NCI-H510A (cell line): ENCODE measurements around the gene LOXHD1.

Experiments used
- DNase-seq: peaks from one replicate; lab custom pipeline; 2025; lab: John Stamatoyannopoulos, UW

Gene LOXHD1

GRCh38 chr18:46547520-46547919 is 109.5 kb downstream of the LOXHD1 start:
- DNase-seq: no peak

- DNase-seq: no peak
Measured at GRCh38 chr18:46546111-46546640, 110.8 kb downstream of the LOXHD1 start.

GRCh38 chr18:46542545-46542944 is 114.5 kb downstream of the LOXHD1 start:
- no peak for DNase-seq

GRCh38 chr18:46541626-46542189 is 115.3 kb downstream of the LOXHD1 start:
- no peak for DNase-seq

- no peak for DNase-seq
Measured at GRCh38 chr18:46538376-46538775, 118.6 kb downstream of the LOXHD1 start.

GRCh38 chr18:46536215-46536874 is 120.7 kb downstream of the LOXHD1 start:
- DNase-seq: no peak

GRCh38 chr18:46531482-46531881 is 125.5 kb downstream of the LOXHD1 start:
- no peak for DNase-seq

GRCh38 chr18:46528037-46528436 is 129.0 kb downstream of the LOXHD1 start:
- DNase-seq: no peak

GRCh38 chr18:46519870-46520269 is 137.2 kb downstream of the LOXHD1 start:
- no peak for DNase-seq

GRCh38 chr18:46518438-46518837 is 138.6 kb downstream of the LOXHD1 start:
- DNase-seq: no peak

GRCh38 chr18:46516555-46516954 is 140.5 kb downstream of the LOXHD1 start:
- DNase-seq: no peak

GRCh38 chr18:46510386-46510785 is 146.6 kb downstream of the LOXHD1 start:
- DNase-seq: no peak

GRCh38 chr18:46509530-46509929 is 147.5 kb downstream of the LOXHD1 start:
- DNase-seq: no peak

GRCh38 chr18:46506974-46507586 is 149.9 kb downstream of the LOXHD1 start:
- no peak for DNase-seq

- DNase-seq: no peak
Measured at GRCh38 chr18:46502444-46502843, 154.6 kb downstream of the LOXHD1 start.

GRCh38 chr18:46497129-46497528 is 159.9 kb downstream of the LOXHD1 start:
- no peak for DNase-seq

- DNase-seq: no peak
Measured at GRCh38 chr18:46488471-46489213, 168.4 kb downstream of the LOXHD1 start.

GRCh38 chr18:46485675-46486194 is 171.3 kb downstream of the LOXHD1 start:
- DNase-seq: no peak

GRCh38 chr18:46484971-46485370 is 172.0 kb downstream of the LOXHD1 start:
- DNase-seq: no peak

GRCh38 chr18:46482831-46483230 is 174.2 kb downstream of the LOXHD1 start:
- DNase-seq: no peak

- no peak for DNase-seq
Measured at GRCh38 chr18:46481847-46482245, 175.2 kb downstream of the LOXHD1 start.
